Coronary artery (tissue), 2 donors: ENCODE data around the gene SPSB2.

Experiments
- DNase-seq: peaks from one replicate; pipeline ENCODE4 v3.0.0-alpha.2; 2017; ENCODE audit warnings: low spot score
- H3K27ac ChIP-seq, 2 donors: fragments of 200-600 bp; sonication (generic); one replicate each; pipeline ENCODE4 v1.5.1; 2016 to 2019
- H3K4me3 ChIP-seq: fragments of 200-600 bp; sonication (generic); 2 replicates; pipeline ENCODE4 v1.5.1; 2016; ENCODE audit warnings: mild to moderate bottlenecking, moderate library complexity
- TF ChIP-seq, protein P1 (sequence below): fragments of 200-600 bp; sonication (generic); IDR thresholded peaks from one replicate; pipeline ENCODE4 v1.5.1; 2019; ENCODE audit warnings: antibody characterized with exemption

SPSB2 gene

DNA sequence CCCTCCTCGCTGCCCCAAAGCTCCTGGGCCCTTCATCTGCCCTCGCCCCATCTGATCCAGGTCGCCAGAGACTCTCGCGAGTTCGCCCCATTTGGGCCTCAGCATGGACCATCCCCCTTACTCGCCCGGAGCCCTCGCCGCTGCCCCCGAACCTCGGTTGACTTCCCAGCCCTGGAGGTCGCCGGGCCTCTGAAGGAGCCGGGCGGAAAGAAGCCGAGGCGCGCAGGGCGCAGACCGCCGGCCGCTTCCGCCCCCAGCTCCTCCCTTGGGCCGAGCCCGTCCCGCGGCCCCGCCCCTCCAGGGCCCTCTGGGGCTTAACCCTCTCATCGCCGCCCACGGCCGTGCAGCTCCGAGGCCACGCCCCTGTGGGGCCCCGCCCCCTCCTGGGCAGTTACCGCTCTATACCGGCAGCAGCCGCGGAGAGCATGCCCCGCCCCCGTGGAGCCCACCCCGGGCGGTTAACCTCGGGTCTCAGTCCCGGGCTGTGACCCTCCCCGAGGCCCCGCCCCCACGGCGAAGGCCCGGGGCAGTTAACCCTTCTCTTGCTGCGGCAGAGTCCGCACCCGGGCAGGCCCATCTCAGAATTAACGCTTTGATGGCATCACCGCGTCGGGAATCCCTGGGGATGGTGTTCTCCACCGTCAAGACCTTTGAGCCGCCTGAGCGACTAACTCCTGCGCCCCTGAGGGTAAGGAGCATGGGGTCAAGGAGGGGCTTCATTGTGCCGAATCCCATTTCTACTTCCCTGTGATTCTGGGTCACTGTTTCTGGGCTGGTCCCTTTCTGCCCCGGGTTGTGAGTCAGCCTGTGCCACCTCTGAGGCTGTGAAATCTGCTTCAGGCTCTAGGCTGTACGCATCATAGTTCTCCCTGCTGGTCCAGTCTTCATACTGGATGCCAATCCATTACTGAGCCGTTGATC, at the start of gene SPSB2:
Gene SPSB2, minus strand, starts transcription at position 210 of the 921 bp plus-strand sequence. CDS start 402 bp downstream, outside the sequence.
- Histone ChIP-seq H3K27ac (peak within 1 kb of the TSS; percentile 91 to 95), H3K4me3 (peak within 1 kb of the TSS; percentile 81)
- peak; percentile 98 for DNase-seq
- TF ChIP-seq, protein P1, sequence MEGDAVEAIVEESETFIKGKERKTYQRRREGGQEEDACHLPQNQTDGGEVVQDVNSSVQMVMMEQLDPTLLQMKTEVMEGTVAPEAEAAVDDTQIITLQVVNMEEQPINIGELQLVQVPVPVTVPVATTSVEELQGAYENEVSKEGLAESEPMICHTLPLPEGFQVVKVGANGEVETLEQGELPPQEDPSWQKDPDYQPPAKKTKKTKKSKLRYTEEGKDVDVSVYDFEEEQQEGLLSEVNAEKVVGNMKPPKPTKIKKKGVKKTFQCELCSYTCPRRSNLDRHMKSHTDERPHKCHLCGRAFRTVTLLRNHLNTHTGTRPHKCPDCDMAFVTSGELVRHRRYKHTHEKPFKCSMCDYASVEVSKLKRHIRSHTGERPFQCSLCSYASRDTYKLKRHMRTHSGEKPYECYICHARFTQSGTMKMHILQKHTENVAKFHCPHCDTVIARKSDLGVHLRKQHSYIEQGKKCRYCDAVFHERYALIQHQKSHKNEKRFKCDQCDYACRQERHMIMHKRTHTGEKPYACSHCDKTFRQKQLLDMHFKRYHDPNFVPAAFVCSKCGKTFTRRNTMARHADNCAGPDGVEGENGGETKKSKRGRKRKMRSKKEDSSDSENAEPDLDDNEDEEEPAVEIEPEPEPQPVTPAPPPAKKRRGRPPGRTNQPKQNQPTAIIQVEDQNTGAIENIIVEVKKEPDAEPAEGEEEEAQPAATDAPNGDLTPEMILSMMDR: no peak

DNA sequence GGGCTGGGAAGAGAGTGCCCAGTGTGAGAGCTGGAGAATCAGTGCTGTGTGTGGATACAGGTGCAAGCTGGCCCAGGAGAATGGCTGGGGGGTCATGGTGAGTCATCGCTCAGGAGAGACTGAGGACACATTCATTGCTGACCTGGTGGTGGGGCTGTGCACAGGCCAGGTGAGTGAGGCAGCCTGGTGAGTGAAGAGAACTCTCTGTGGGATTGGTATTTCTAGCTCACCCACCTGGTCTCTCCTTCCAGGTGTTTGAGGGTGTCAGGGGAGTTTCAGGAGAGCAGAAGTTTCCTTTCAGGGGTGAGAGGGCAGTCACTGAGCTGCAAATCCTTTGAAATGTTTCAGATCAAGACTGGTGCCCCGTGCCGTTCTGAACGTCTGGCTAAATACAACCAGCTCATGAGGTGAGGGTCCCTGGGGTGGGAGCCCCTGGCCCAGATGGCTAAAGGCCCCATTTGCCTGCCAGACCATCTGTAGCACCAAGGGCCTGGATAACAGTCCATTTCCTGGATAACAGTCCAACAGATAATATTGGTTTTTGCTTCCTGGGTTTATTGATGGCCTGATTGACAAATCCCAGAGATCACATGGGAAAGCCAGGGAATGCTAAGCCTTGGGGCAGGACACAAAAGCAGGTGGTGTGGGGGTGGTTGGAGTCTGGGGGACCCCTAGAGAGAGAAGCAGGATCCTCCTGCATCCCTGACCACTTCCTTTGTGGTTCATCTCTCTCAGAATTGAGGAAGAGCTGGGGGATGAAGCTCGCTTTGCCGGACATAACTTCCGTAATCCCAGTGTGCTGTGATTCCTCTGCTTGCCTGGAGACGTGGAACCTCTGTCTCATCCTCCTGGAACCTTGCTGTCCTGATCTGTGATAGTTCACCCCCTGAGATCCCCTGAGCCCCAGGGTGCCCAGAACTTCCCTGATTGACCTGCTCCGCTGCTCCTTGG, 49.2 kb upstream of the SPSB2 start:
- TF ChIP-seq, protein P1: no peak
- no peak for DNase-seq
- peak overlapping the region in 1 of 2 donors; percentile 28 for H3K27ac ChIP-seq
- no peak overlapping the region for H3K4me3 ChIP-seq

DNA sequence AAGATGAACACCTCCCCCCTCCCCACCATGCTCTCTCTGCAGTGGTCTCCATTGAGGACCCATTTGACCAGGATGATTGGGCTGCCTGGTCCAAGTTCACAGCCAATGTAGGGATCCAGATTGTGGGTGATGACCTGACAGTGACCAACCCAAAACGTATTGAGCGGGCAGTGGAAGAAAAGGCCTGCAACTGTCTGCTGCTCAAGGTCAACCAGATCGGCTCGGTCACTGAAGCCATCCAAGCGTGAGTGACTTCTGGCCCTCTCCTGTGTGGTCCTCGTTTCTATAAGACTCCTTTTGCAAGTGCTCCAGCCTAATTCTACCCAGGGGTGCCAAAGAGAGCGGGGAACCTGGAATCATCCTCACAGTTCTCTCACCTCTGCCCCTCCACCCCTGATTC, 48.4 kb upstream of the SPSB2 start:
- H3K4me3 ChIP-seq: no peak overlapping the region
- TF ChIP-seq, protein P1: no peak
- H3K27ac ChIP-seq: no peak overlapping the region
- no peak for DNase-seq

DNA sequence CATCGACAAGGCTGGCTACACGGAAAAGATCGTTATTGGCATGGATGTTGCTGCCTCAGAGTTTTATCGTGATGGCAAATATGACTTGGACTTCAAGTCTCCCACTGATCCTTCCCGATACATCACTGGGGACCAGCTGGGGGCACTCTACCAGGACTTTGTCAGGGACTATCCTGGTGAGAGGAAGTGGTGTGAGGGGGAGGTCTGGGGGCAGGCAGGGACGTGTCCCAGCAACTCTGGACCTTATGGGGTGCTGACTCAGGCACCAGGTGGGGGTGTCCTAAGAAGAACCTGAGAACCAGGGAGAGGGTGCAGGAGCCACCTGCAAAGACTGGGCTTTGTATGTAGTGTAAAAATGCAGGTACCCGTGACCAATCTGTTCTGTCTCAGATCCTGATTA, 46.5 kb upstream of the SPSB2 start:
- Histone ChIP-seq H3K4me3 (no peak overlapping the region), H3K27ac (no peak overlapping the region)
- TF ChIP-seq, protein P1: no peak
- DNase-seq: no peak

GRCh38 chr12:6917491-6918231, 44.6 kb upstream of the SPSB2 start:
- TF ChIP-seq, protein P1: no peak

DNA sequence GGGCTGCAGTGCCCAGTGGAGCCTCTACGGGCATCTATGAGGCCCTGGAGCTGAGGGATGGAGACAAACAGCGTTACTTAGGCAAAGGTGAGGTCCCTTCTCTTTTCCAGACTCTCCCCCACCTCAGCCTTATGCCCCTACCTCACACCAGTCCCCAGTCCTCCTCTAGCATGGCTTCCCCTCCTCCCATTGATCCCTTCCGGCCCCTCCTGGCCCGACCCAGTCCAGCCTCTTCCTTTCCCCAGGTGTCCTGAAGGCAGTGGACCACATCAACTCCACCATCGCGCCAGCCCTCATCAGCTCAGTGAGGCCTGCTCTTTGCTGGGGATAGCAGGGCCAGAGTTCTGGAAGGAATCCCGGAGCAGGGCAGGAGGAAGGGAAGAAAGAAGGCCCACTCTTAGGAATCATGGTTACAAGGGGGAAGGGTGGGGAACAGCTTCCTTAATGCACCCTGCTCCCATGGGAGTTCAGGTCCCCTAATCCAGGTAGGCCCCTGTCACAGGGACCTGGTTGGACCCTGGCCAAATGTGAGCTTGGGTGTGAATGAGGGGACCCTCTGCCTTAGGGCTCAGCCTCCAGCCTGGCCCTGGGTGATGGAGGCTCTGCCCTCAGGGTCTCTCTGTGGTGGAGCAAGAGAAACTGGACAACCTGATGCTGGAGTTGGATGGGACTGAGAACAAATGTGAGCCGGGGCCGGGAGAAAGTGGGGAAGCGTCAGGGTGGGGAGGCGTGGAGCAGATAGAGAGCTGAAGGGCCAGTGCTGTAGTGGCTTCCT, 43.5 kb upstream of the SPSB2 start:
- TF ChIP-seq, protein P1: no peak
- Histone ChIP-seq H3K4me3 (no peak overlapping the region), H3K27ac (no peak overlapping the region)
- DNase-seq: no peak

More at GRCh38 chr12:6917491-6918231, 44.6 kb upstream of the SPSB2 start:
- no peak for DNase-seq
- no peak overlapping the region for H3K27ac ChIP-seq
- H3K4me3 ChIP-seq: no peak overlapping the region
